GM04503 (cell line): ENCODE measurements around the gene ITGB3.

Source experiments
- DNase-seq: peaks from one replicate; pipeline ENCODE4 v3.0.0-alpha.2; 2012; ENCODE audit warnings: low read depth

The ITGB3 gene

GRCh38 chr17:47338026-47338425, 84.4 kb downstream of the ITGB3 start:
- DNase-seq, result no peak

DNA sequence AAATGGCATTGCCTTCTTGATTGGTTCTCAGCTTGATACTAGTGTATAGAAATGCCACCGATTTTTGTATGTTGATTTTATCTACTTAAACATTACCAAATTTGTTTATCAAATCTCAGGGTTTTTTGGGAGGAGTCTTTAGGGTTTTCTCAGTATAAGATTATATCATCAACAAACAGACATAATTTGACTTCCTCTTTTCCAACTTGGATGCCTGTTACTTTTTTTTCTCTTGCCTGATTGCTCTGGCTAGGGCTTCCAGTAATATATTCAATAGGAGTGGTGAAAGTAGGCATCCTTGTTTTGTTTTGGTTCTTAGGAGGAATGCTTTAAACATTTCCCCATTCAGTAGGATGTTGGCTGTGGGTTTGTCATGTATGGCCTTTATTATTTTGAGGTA, 99.2 kb downstream of the ITGB3 start:
- DNase-seq, result no peak

GRCh38 chr17:47358652-47359051, 105.0 kb downstream of the ITGB3 start:
- DNase-seq, result no peak
